ENCODE results near the gene ACSM3. TPM values are rescaled to one million over a fixed set of nuclear protein-coding genes. Genes with fewer than 3 reads are reported as not detected.

Gene ACSM3
- total and polyA plus RNA-seq, 2 donors (not counting 3 experiments of a cell fraction or from before 2014, with no cell fraction given) = 23.7 to 37.3 TPM

DNA sequence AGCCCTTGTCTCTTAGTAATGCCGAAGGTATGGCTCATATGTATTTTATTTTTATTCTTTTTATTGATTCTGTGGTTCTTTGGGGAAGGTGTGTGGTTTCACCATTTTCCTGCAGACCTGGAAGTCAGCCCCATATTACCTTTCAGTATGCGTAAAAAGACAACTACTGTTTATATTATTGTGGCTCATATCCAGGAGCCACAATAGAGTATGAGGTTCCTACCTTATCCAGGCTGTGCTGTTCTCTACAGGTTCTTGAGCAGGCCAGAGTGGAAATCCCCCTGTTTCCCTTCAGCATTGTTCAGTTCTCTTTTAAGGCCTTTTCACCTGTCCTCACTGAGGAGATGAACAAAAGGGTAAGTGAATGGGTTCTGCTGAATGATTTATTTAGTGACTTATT, 75.7 kb downstream of the ACSM3 start:
- TF ChIP-seq POLR2A (IDR thresholded peaks at IDR 0.05; ENCODE audit: low read depth, low read length) (no peak), POLR2AphosphoS5 (IDR thresholded peaks at IDR 0.05; ENCODE audit: insufficient read depth, low read depth, low read length) (no peak)
- ChIA-PET CTCF (no interaction called here), POLR2A (no interaction called here)
- H3K4me2 ChIP-seq (ENCODE audit: insufficient read depth, low read length) = no peak overlapping the region
- intact Hi-C loops (cut with micrococcal nuclease) (no loop called here), dilution Hi-C loops (cut with MboI; ENCODE audit: extremely low pct_ligation_motif_present, low sequenced_read_pairs) (no loop called here)
- no TSS peak for BruUV-seq (replicated peaks)
- peaks cover 0 to 6% of the 10 kb centered on the region in 2 experiments for H3K36me3 ChIP-seq (ENCODE audit: control insufficient read depth in 2 of 2, extremely low read depth in 1 of 2, insufficient read depth in 2 of 2, low read length in 2 of 2)
- H3K4me3 ChIP-seq (replicated peaks in 1 of 3; ENCODE audit: insufficient read depth in 1 of 3, low read depth in 1 of 3, low read length in 3 of 3) = no peak overlapping the region
- no peak overlapping the region for H3K27ac ChIP-seq (ENCODE audit: insufficient read depth, low read depth, low read length)
- no peak overlapping the region for H3K9ac ChIP-seq (replicated peaks; ENCODE audit: extremely low read depth, insufficient read depth, low read length)
- H3K27me3 ChIP-seq (ENCODE audit: control insufficient read depth in 2 of 2, insufficient read depth in 2 of 2, low read length in 2 of 2) = no peaks in the 10 kb centered on the region
- no peak overlapping the region for H2AFZ ChIP-seq (ENCODE audit: low read depth, low read length)
- H3K4me1 ChIP-seq (ENCODE audit: control insufficient read depth, extremely low read depth, insufficient read depth, low read length) = peaks cover 2% of the 10 kb centered on the region
- H3K79me2 ChIP-seq (ENCODE audit: control insufficient read depth, insufficient read depth, low read length) = no peaks in the 10 kb centered on the region
- no peaks in the 10 kb centered on the region for H4K20me1 ChIP-seq (replicated peaks; ENCODE audit: control insufficient read depth, extremely low read depth, insufficient read depth, low read length)
- no peaks in the 10 kb centered on the region for H3K9me3 ChIP-seq (replicated peaks; ENCODE audit: control insufficient read depth, insufficient read depth, low read length)
- FAIRE-seq (no peak), DNase-seq (ENCODE audit: low read depth, low spot score) (no peak)
- H3K9me1 ChIP-seq (replicated peaks; ENCODE audit: control insufficient read depth, extremely low read depth, insufficient read depth, low read length) = no peaks in the 10 kb centered on the region

DNA sequence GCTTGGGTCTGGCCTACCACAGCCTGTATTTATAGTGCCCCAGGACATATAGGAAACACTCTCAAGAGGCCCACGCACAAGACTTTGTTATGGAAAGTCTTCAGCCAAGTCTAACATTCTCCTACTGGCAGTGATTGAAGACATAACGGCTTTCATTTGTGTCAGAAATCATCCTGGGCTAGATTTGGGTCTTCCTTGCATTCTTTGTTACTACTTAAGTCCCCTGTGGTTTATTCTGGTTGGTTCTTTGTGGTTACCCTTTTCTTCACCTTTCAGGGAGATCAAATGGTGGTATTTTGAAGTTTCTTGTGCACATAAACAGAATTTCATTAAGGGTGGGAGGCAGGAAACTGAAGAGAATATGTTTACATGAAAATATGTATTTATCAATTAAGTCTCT, 80.2 kb downstream of the ACSM3 start:
- Histone ChIP-seq H3K36me3 (ENCODE audit: control insufficient read depth in 2 of 2, extremely low read depth in 1 of 2, insufficient read depth in 2 of 2, low read length in 2 of 2) (peaks cover 0 to 3% of the 10 kb centered on the region in 2 experiments), H3K9me1 (replicated peaks; ENCODE audit: control insufficient read depth, extremely low read depth, insufficient read depth, low read length) (no peaks in the 10 kb centered on the region), H3K9ac (replicated peaks; ENCODE audit: extremely low read depth, insufficient read depth, low read length) (no peak overlapping the region), H3K9me3 (replicated peaks; ENCODE audit: control insufficient read depth, insufficient read depth, low read length) (no peaks in the 10 kb centered on the region), H3K79me2 (ENCODE audit: control insufficient read depth, insufficient read depth, low read length) (no peaks in the 10 kb centered on the region), H3K4me2 (ENCODE audit: insufficient read depth, low read length) (no peak overlapping the region), H3K27ac (ENCODE audit: insufficient read depth, low read depth, low read length) (no peak overlapping the region), H2AFZ (ENCODE audit: low read depth, low read length) (no peak overlapping the region), H3K4me1 (ENCODE audit: control insufficient read depth, extremely low read depth, insufficient read depth, low read length) (peaks cover 6% of the 10 kb centered on the region), H3K27me3 (ENCODE audit: control insufficient read depth in 2 of 2, insufficient read depth in 2 of 2, low read length in 2 of 2) (no peaks in the 10 kb centered on the region), H3K4me3 (replicated peaks in 1 of 3; ENCODE audit: insufficient read depth in 1 of 3, low read depth in 1 of 3, low read length in 3 of 3) (no peak overlapping the region), H4K20me1 (replicated peaks; ENCODE audit: control insufficient read depth, extremely low read depth, insufficient read depth, low read length) (no peaks in the 10 kb centered on the region)
- intact Hi-C loops (cut with micrococcal nuclease) (no loop called here), dilution Hi-C loops (cut with MboI; ENCODE audit: extremely low pct_ligation_motif_present, low sequenced_read_pairs) (no loop called here)
- DNase-seq (ENCODE audit: low read depth, low spot score) = no peak
- ChIA-PET POLR2A (no interaction called here), CTCF (interaction anchor here (0.7 to 1.4 kb wide), 5 partner anchors 27 to 457 kb away, joined by 3 read pairs; partner anchors contain the start of genes ERI2 and REXO5)
- BruUV-seq (replicated peaks) = no TSS peak
- TF ChIP-seq GATA2 (IDR thresholded peaks at IDR 0.05; ENCODE audit: insufficient read depth, insufficient read length, low read depth, low read length) = no peak
- TF ChIP-seq MYC (IDR thresholded peaks at IDR 0.05; ENCODE audit: low read depth, low read length) = no peak
- TF ChIP-seq JUN (IDR thresholded peaks at IDR 0.05; ENCODE audit: borderline replicate concordance, insufficient read depth, insufficient read length, low read depth) = no peak
- no peak for TF ChIP-seq EZH2 (IDR thresholded peaks at IDR 0.05; ENCODE audit: borderline replicate concordance, low read depth, low read length, severe bottlenecking)
- no peak for TF ChIP-seq POLR2A (IDR thresholded peaks at IDR 0.05; ENCODE audit: low read depth, low read length)
- TF ChIP-seq FOS (IDR thresholded peaks at IDR 0.05; ENCODE audit: borderline replicate concordance, insufficient read depth, low read length) = no peak
- TF ChIP-seq, protein P1, sequence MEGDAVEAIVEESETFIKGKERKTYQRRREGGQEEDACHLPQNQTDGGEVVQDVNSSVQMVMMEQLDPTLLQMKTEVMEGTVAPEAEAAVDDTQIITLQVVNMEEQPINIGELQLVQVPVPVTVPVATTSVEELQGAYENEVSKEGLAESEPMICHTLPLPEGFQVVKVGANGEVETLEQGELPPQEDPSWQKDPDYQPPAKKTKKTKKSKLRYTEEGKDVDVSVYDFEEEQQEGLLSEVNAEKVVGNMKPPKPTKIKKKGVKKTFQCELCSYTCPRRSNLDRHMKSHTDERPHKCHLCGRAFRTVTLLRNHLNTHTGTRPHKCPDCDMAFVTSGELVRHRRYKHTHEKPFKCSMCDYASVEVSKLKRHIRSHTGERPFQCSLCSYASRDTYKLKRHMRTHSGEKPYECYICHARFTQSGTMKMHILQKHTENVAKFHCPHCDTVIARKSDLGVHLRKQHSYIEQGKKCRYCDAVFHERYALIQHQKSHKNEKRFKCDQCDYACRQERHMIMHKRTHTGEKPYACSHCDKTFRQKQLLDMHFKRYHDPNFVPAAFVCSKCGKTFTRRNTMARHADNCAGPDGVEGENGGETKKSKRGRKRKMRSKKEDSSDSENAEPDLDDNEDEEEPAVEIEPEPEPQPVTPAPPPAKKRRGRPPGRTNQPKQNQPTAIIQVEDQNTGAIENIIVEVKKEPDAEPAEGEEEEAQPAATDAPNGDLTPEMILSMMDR (IDR thresholded peaks at IDR 0.05; ENCODE audit: extremely low read depth in 1 of 2, insufficient read depth in 1 of 2, low read depth in 1 of 2, low read length in 2 of 2) = no peak
- no peak for TF ChIP-seq POLR2AphosphoS5 (IDR thresholded peaks at IDR 0.05; ENCODE audit: insufficient read depth, low read depth, low read length)
- TF ChIP-seq, protein P2, sequence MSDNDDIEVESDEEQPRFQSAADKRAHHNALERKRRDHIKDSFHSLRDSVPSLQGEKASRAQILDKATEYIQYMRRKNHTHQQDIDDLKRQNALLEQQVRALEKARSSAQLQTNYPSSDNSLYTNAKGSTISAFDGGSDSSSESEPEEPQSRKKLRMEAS (IDR thresholded peaks at IDR 0.05; ENCODE audit: insufficient read depth, insufficient read length) = no peak
- FAIRE-seq = no peak

All from endothelial cell of umbilical vein (primary cell).